IMR-90 (cell line): ENCODE measurements around the gene GABRB1. TPM values are rescaled to one million over a fixed set of nuclear protein-coding genes. Genes with fewer than 3 reads are reported as not detected.

ENCODE experiments used
- ATAC-seq: fragments of 200-7000 bp; cut with Tn5 transposase; 2 replicates; pipeline ENCODE4 v1.9.1; 2020; ENCODE audit warnings: low read depth, mild to moderate bottlenecking, moderate library complexity
- BruUV-seq: library from RNA; stranded (reverse); fragments of 400-500 nt; replicated peaks from 2 replicates; lab custom pipeline; 2021; lab: Mats Ljungman, UMichigan
- CTCF ChIA-PET: fragments of 300-600 bp; formaldehyde crosslinking; extraction: SDS; loops from one replicate; lab custom pipeline; 2021; ENCODE audit warnings: antibody characterized with exemption; lab: Yijun Ruan, JAX
- POLR2A ChIA-PET: fragments of 300-600 bp; sonication (Branson Sonifier 250); formaldehyde crosslinking; loops from one replicate; lab custom pipeline; 2022; ENCODE audit warnings: antibody characterized with exemption; ENCODE audit not compliant: unreplicated experiment; lab: Charles Lee
- DNase-seq: peaks from one replicate; pipeline ENCODE4 v3.0.0; 2013
- H2AFZ ChIP-seq: replicated peaks from 2 replicates; pipeline ENCODE3; 2013; ENCODE audit warnings: low read length, mild to moderate bottlenecking; ENCODE audit not compliant: poor library complexity
- H2AK5ac ChIP-seq: 2 replicates; pipeline ENCODE4 v1.6.1; 2013; ENCODE audit warnings: low read depth, low read length, inconsistent platforms
- H2AK9ac ChIP-seq: replicated peaks from 2 replicates; pipeline ENCODE3; 2013; ENCODE audit warnings: mild to moderate bottlenecking, low read depth, low read length, moderate library complexity; ENCODE audit not compliant: poor library complexity
- H2BK120ac ChIP-seq: 2 replicates; pipeline ENCODE4 v1.6.1; 2013; ENCODE audit warnings: low read depth, low read length, inconsistent platforms
- H2BK15ac ChIP-seq: 3 replicates; pipeline ENCODE4 v1.6.1; 2013; ENCODE audit warnings: low read depth, low read length, inconsistent platforms
- H2BK20ac ChIP-seq: 2 replicates; pipeline ENCODE4 v1.6.1; 2013; ENCODE audit warnings: low read depth, mild to moderate bottlenecking, inconsistent platforms, low read length, moderate library complexity
- H2BK5ac ChIP-seq: 2 replicates; pipeline ENCODE4 v1.6.1; 2013; ENCODE audit warnings: mild to moderate bottlenecking, low read depth, low read length, inconsistent platforms; ENCODE audit not compliant: poor library complexity, severe bottlenecking
- H3K14ac ChIP-seq: replicated peaks from 2 replicates; pipeline ENCODE4 v1.6.1; 2013; ENCODE audit warnings: low read depth, low read length, inconsistent platforms
- H3K18ac ChIP-seq: 2 replicates; pipeline ENCODE4 v1.6.1; 2013; ENCODE audit warnings: low read depth, low read length, control low read depth
- H3K23ac ChIP-seq: 2 replicates; pipeline ENCODE4 v1.6.1; 2013; ENCODE audit warnings: low read depth, low read length, inconsistent platforms
- H3K27ac ChIP-seq: 2 replicates; pipeline ENCODE4 v1.5.1; 2013; ENCODE audit warnings: mild to moderate bottlenecking, control low read depth, low read length; ENCODE audit not compliant: insufficient read depth
- H3K27me3 ChIP-seq: 2 replicates; pipeline ENCODE4 v1.6.1; 2013; ENCODE audit warnings: low read length; ENCODE audit not compliant: control insufficient read depth, insufficient read depth
- H3K36me3 ChIP-seq: 2 replicates; pipeline ENCODE4 v1.6.1; 2013; ENCODE audit warnings: low read length, mixed read lengths; ENCODE audit not compliant: control insufficient read depth, insufficient read depth
- H3K4ac ChIP-seq: 2 replicates; pipeline ENCODE4 v1.6.1; 2013; ENCODE audit warnings: low read depth, low read length, inconsistent platforms
- H3K4me1 ChIP-seq: 2 replicates; pipeline ENCODE4 v1.6.1; 2013; ENCODE audit warnings: low read length, mixed read lengths; ENCODE audit not compliant: control insufficient read depth, insufficient read depth
- H3K4me2 ChIP-seq: 2 replicates; pipeline ENCODE4 v1.6.1; 2013; ENCODE audit warnings: low read depth, mild to moderate bottlenecking, control low read depth, low read length, moderate library complexity
- H3K4me3 ChIP-seq: 2 replicates; pipeline ENCODE4 v1.5.1; 2013; ENCODE audit warnings: low read depth, mild to moderate bottlenecking, control low read depth, low read length, moderate library complexity; ENCODE audit not compliant: insufficient read depth
- H3K56ac ChIP-seq: 2 replicates; pipeline ENCODE4 v1.6.1; 2013; ENCODE audit warnings: low read length, inconsistent platforms; ENCODE audit not compliant: insufficient read depth; ENCODE audit errors: extremely low read depth
- H3K79me1 ChIP-seq, 2 experiments: 2 replicates each; pipeline ENCODE4 v1.6.1; 2013; ENCODE audit warnings: low read length in 2 of 2, inconsistent platforms in 1 of 2, low read depth in 1 of 2
- H3K9ac ChIP-seq: 2 replicates; pipeline ENCODE4 v1.6.1; 2013; ENCODE audit warnings: low read depth, low read length, control low read depth
- H3K9me1 ChIP-seq: 2 replicates; pipeline ENCODE4 v1.6.1; 2013; ENCODE audit warnings: low read length, inconsistent platforms; ENCODE audit not compliant: insufficient read depth
- H3K9me3 ChIP-seq: 2 replicates; pipeline ENCODE4 v1.6.1; 2013; ENCODE audit warnings: low read length; ENCODE audit not compliant: control insufficient read depth, insufficient read depth
- H4K20me1 ChIP-seq: 2 replicates; pipeline ENCODE4 v1.6.1; 2013; ENCODE audit warnings: low read length, inconsistent platforms; ENCODE audit not compliant: insufficient read depth
- H4K5ac ChIP-seq: 2 replicates; pipeline ENCODE4 v1.6.1; 2013; ENCODE audit warnings: mild to moderate bottlenecking, low read depth, low read length, control low read depth
- H4K8ac ChIP-seq, 2 experiments: 2 replicates each; pipeline ENCODE4 v1.6.1; 2013; ENCODE audit warnings: low read depth in 2 of 2, low read length in 2 of 2, control low read depth in 1 of 2, inconsistent platforms in 1 of 2
- H4K91ac ChIP-seq: 2 replicates; pipeline ENCODE4 v1.6.1; 2013; ENCODE audit warnings: low read depth, low read length, inconsistent platforms; ENCODE audit not compliant: insufficient read depth
- BHLHE40 ChIP-seq: fragments of 150-350 bp; IDR thresholded peaks from 2 replicates; pipeline ENCODE4 v1.6.1; 2016; ENCODE audit warnings: mild to moderate bottlenecking, low read depth, low read length
- CEBPB ChIP-seq: IDR thresholded peaks from 2 replicates; pipeline ENCODE4 v1.6.1; 2012; ENCODE audit warnings: low read depth, low read length, improper control_type of control experiment
- CHD1 ChIP-seq: IDR thresholded peaks from 2 replicates; pipeline ENCODE4 v1.6.1; 2012; ENCODE audit warnings: low read depth, low read length, improper control_type of control experiment
- FOS ChIP-seq: fragments of 150-350 bp; IDR thresholded peaks from 2 replicates; pipeline ENCODE4 v1.6.1; 2016; ENCODE audit warnings: low read depth, low read length
- MAFK ChIP-seq: IDR thresholded peaks from 2 replicates; pipeline ENCODE4 v1.6.1; 2012; ENCODE audit warnings: low read depth, low read length, improper control_type of control experiment
- MAZ ChIP-seq: IDR thresholded peaks from 2 replicates; pipeline ENCODE4 v1.6.1; 2012; ENCODE audit warnings: low read depth, mild to moderate bottlenecking, low read length, improper control_type of control experiment, moderate library complexity, borderline replicate concordance
- MXI1 ChIP-seq: IDR thresholded peaks from 2 replicates; pipeline ENCODE4 v1.6.1; 2012; ENCODE audit warnings: low read depth, mild to moderate bottlenecking, low read length, moderate library complexity, borderline replicate concordance
- NFE2L2 ChIP-seq: fragments of 150-350 bp; IDR thresholded peaks from 2 replicates; pipeline ENCODE4 v1.6.1; 2016; ENCODE audit warnings: low read depth, mild to moderate bottlenecking, low read length
- POLR2A ChIP-seq: IDR thresholded peaks from 2 replicates; pipeline ENCODE4 v1.6.1; 2012; ENCODE audit warnings: mild to moderate bottlenecking, low read depth, low read length
- RAD21 ChIP-seq: IDR thresholded peaks from 2 replicates; pipeline ENCODE4 v1.6.1; 2012; ENCODE audit warnings: low read length, improper control_type of control experiment
- RCOR1 ChIP-seq: IDR thresholded peaks from 2 replicates; pipeline ENCODE4 v1.6.1; 2012; ENCODE audit warnings: mild to moderate bottlenecking, low read length, improper control_type of control experiment; ENCODE audit not compliant: insufficient replicate concordance
- RFX5 ChIP-seq: IDR thresholded peaks from 2 replicates; pipeline ENCODE4 v1.8.0; 2012; ENCODE audit warnings: low read depth, mild to moderate bottlenecking, low read length, moderate library complexity
- SMC3 ChIP-seq: fragments of 150-350 bp; IDR thresholded peaks from 2 replicates; pipeline ENCODE4 v1.6.1; 2016; ENCODE audit warnings: low read depth, mild to moderate bottlenecking, antibody characterized with exemption, low read length, moderate library complexity
- WGBS, 2 experiments: methylation state at CpG; one replicate each; pipeline versions ENCODE4 v1.1.5 to v1.1.7; 2013; ENCODE audit warnings: missing lambda C conversion rate in 2 of 2; ENCODE audit not compliant: insufficient read length in 1 of 2; ENCODE audit errors: extremely low coverage in 2 of 2; 5-methylcytosine and 5-hydroxymethylcytosine counted together
- dilution Hi-C: fragments of 300-500 bp; cut with HindIII; formaldehyde crosslinking; loops from one replicate; pipeline ENCODE4 v1.14.3; 2018; ENCODE audit warnings: low sequenced_read_pairs; ENCODE audit not compliant: unreplicated experiment
- in situ Hi-C: fragments of 300-500 bp; cut with MboI; formaldehyde crosslinking; loops from 3 replicates; pipeline ENCODE4 v1.14.3; 2019; ENCODE audit warnings: low sequenced_read_pairs, inconsistent platforms, mixed read lengths
- intact Hi-C: fragments of 100-400 bp; cut with micrococcal nuclease; formaldehyde crosslinking; loops from 2 replicates; pipeline ENCODE4 v1.10.0; 2022
- polyA plus RNA-seq, 3 experiments: library from polyadenylated mRNA; depleted of rRNA; stranded (reverse); fragments of >200 nt; gene quantifications; 2 replicates each; pipeline ENCODE4 v1.2.3, GENCODE V29; 2012; ENCODE audit warnings: low replicate concordance in 1 of 3
- total RNA-seq: library from RNA; depleted of rRNA; stranded (reverse); fragments of >200 nt; gene quantifications from 2 replicates; pipeline ENCODE4 v1.2.3, GENCODE V29; 2012
- TF ChIP-seq, protein P1 (sequence below): fragments of 150-350 bp; IDR thresholded peaks from 2 replicates; pipeline ENCODE4 v1.6.1; 2016; ENCODE audit warnings: low read depth, mild to moderate bottlenecking, low read length, moderate library complexity, borderline replicate concordance
- TF ChIP-seq, protein P2 (sequence below): fragments of 150-350 bp; IDR thresholded peaks from 2 replicates; pipeline ENCODE4 v1.6.1; 2017; ENCODE audit warnings: mild to moderate bottlenecking, antibody characterized with exemption, low read length, low read depth
- TF ChIP-seq, protein P3 (sequence below): conservative IDR thresholded peaks from 2 replicates; pipeline ENCODE4 v1.5.1; 2012; ENCODE audit warnings: mild to moderate bottlenecking, low read depth, low read length, improper control_type of control experiment

The GABRB1 gene
- total and polyA plus RNA-seq, 2 of the 4 experiments (the other 2 are of a cell fraction) = 4.7 to 16.1 TPM

DNA sequence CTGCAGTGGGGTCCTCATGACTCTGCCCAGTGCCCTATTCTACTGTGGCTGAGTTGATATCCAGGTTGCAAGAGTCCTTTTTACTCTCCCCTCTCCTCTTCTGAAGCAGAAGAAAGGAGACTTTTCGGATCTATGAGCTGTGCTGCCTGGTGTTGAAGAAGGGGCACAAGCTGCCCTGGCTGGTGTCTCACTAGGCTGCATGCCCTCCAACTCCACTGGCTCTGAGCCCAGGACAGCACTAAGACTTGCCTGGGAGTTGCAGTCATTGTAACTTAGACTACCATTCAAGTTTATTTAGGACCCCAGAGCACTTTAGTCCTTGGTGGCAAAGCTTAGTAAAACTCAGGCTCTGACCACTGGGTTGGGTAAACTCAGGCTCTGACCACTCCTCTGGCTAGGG is 89.4 kb downstream of the GABRB1 start:
- H3K18ac ChIP-seq = 0 out of 2 replicates have a peak overlapping the region, but pooled peaks have one; percentile 11
- ATAC-seq (no peak), DNase-seq (no peak)
- peak overlapping the region; percentile 90 for H2BK120ac ChIP-seq
- no peak overlapping the region for H3K9ac ChIP-seq
- no peak overlapping the region for H2AFZ ChIP-seq
- H2BK20ac ChIP-seq = peak overlapping the region; percentile 96
- in situ Hi-C loops (loop anchor here (5.0 kb wide), 1 partner anchor 188 kb away; no protein-coding TSS in a partner anchor), dilution Hi-C loops (no loop called here), intact Hi-C loops (loop anchor here (5.0 kb wide), 1 partner anchor 278 kb away; no protein-coding TSS in a partner anchor)
- POLR2A ChIA-PET = no interaction called here
- H2AK5ac ChIP-seq = peak overlapping the region; percentile 81
- H4K20me1 ChIP-seq = no peaks in the 10 kb centered on the region
- no peaks in the 10 kb centered on the region for H3K27me3 ChIP-seq
- H3K9me1 ChIP-seq = peaks cover 8% of the 10 kb centered on the region
- H3K9me3 ChIP-seq = no peaks in the 10 kb centered on the region
- H2AK9ac ChIP-seq = no peak overlapping the region
- H3K4ac ChIP-seq = peak overlapping the region; percentile 94
- peak overlapping the region; percentile 50 for H2BK5ac ChIP-seq
- H3K56ac ChIP-seq = no peak overlapping the region
- H3K27ac ChIP-seq = no peak overlapping the region
- no peak overlapping the region; the same call in 1 of the 2 replicates for H3K23ac ChIP-seq
- H4K91ac ChIP-seq = peak overlapping the region; percentile 66
- H4K5ac ChIP-seq = no peak overlapping the region
- TF ChIP-seq FOS (no peak), RFX5 (no peak), NFE2L2 (no peak), CHD1 (no peak), SMC3 (no peak), MAZ (no peak), POLR2A (no peak), MAFK (no peak), CEBPB (no peak), RAD21 (no peak), BHLHE40 (no peak), MXI1 (no peak), RCOR1 (no peak)
- TF ChIP-seq, protein P1, sequence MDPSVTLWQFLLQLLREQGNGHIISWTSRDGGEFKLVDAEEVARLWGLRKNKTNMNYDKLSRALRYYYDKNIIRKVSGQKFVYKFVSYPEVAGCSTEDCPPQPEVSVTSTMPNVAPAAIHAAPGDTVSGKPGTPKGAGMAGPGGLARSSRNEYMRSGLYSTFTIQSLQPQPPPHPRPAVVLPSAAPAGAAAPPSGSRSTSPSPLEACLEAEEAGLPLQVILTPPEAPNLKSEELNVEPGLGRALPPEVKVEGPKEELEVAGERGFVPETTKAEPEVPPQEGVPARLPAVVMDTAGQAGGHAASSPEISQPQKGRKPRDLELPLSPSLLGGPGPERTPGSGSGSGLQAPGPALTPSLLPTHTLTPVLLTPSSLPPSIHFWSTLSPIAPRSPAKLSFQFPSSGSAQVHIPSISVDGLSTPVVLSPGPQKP = no peak
- TF ChIP-seq, protein P2, sequence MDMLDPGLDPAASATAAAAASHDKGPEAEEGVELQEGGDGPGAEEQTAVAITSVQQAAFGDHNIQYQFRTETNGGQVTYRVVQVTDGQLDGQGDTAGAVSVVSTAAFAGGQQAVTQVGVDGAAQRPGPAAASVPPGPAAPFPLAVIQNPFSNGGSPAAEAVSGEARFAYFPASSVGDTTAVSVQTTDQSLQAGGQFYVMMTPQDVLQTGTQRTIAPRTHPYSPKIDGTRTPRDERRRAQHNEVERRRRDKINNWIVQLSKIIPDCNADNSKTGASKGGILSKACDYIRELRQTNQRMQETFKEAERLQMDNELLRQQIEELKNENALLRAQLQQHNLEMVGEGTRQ = no peak
- TF ChIP-seq, protein P3, sequence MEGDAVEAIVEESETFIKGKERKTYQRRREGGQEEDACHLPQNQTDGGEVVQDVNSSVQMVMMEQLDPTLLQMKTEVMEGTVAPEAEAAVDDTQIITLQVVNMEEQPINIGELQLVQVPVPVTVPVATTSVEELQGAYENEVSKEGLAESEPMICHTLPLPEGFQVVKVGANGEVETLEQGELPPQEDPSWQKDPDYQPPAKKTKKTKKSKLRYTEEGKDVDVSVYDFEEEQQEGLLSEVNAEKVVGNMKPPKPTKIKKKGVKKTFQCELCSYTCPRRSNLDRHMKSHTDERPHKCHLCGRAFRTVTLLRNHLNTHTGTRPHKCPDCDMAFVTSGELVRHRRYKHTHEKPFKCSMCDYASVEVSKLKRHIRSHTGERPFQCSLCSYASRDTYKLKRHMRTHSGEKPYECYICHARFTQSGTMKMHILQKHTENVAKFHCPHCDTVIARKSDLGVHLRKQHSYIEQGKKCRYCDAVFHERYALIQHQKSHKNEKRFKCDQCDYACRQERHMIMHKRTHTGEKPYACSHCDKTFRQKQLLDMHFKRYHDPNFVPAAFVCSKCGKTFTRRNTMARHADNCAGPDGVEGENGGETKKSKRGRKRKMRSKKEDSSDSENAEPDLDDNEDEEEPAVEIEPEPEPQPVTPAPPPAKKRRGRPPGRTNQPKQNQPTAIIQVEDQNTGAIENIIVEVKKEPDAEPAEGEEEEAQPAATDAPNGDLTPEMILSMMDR = no peak
- H3K14ac ChIP-seq = peak overlapping the region; percentile 64
- peak overlapping the region; percentile 93; the same call in 2 of the 3 replicates for H2BK15ac ChIP-seq
- BruUV-seq = no TSS peak
- H3K4me3 ChIP-seq = no peak overlapping the region
- peak overlapping the region; percentile 58 to 74; a peak in 3 of 4 replicates for H4K8ac ChIP-seq
- peaks cover 0 to 14% of the 10 kb centered on the region in 2 experiments; a peak in 1 of 4 replicates for H3K79me1 ChIP-seq
- WGBS, 2 experiments = no CpG with 5 or more reads among the region's 1 CpG
- CTCF ChIA-PET = interaction anchor here (1.3 to 2.8 kb wide), 2 partner anchors 45 to 276 kb away, joined by 4 to 11 read pairs; no protein-coding TSS in a partner anchor
- H3K36me3 ChIP-seq = no peaks in the 10 kb centered on the region
- H3K4me2 ChIP-seq = no peak overlapping the region
- peaks cover 2% of the 10 kb centered on the region for H3K4me1 ChIP-seq
